HepG2 (cell line): ENCODE results near the gene PLSCR4. TPM values are rescaled to one million over a fixed set of nuclear protein-coding genes. Genes with fewer than 3 reads are reported as not detected.

Experiments used
- ATAC-seq: fragments of 200-7000 bp; cut with Tn5 transposase; 3 replicates; pipeline ENCODE4 v1.9.1; 2020; ENCODE audit warnings: mild to moderate bottlenecking, moderate library complexity
- BruUV-seq: library from RNA; stranded (reverse); fragments of 400-500 nt; replicated peaks from 2 replicates; lab custom pipeline; 2021; lab: Mats Ljungman, UMichigan
- CTCF ChIA-PET: fragments of 300-600 bp; formaldehyde crosslinking; extraction: SDS; loops from one replicate; lab custom pipeline; 2021; ENCODE audit warnings: low total read pairs, inconsistent platforms, low intra/inter-chr PET ratio; lab: Yijun Ruan, JAX
- POLR2A ChIA-PET: fragments of 350-600 bp; sonication (Branson Sonifier 250); formaldehyde crosslinking; loops from one replicate; lab custom pipeline; 2020; ENCODE audit warnings: antibody characterized with exemption, inconsistent platforms; lab: Yijun Ruan, JAX
- DNase-seq: peaks from one replicate; pipeline ENCODE4 v3.0.0-alpha.2; 2015; ENCODE audit warnings: low spot score
- FAIRE-seq: peaks from 3 replicates; lab custom pipeline; 2011; peaks lifted over from hg19 to GRCh38; lab: Jason Lieb, UNC
- H2AFZ ChIP-seq: one replicate; pipeline ENCODE4 v1.6.1; 2011; ENCODE audit warnings: low read length, inconsistent platforms
- H3K27ac ChIP-seq: fragments of 300-600 bp; 3 replicates; pipeline ENCODE4 v1.8.0; 2011; ENCODE audit warnings: mixed run types, mild to moderate bottlenecking, mixed read lengths, low read length, inconsistent platforms; ENCODE audit not compliant: insufficient read depth; ENCODE audit errors: extremely low read length
- H3K27me3 ChIP-seq, 2 experiments: fragments of 200-600 bp in 1 of 2; 2 replicates in 1 of 2; 3 replicates in 1 of 2; pipeline versions ENCODE4 v1.6.0 to v1.8.0; 2011; ENCODE audit warnings: low read length in 2 of 2, mild to moderate bottlenecking in 2 of 2, moderate library complexity in 2 of 2, inconsistent platforms in 1 of 2; ENCODE audit not compliant: insufficient read depth in 2 of 2, control insufficient read depth in 1 of 2
- H3K36me3 ChIP-seq, 2 experiments: fragments of 200-600 bp in 1 of 2; replicated peaks in 1 of 2; 2 replicates in 1 of 2; 3 replicates in 1 of 2; pipeline versions ENCODE4 v1.5.1 to v1.8.0; 2011; ENCODE audit warnings: low read length in 2 of 2, inconsistent platforms in 1 of 2; ENCODE audit not compliant: insufficient read depth in 2 of 2, control insufficient read depth in 1 of 2
- H3K4me1 ChIP-seq: 2 replicates; pipeline ENCODE4 v1.5.1; 2012; ENCODE audit warnings: low read length, inconsistent platforms; ENCODE audit not compliant: insufficient read depth
- H3K4me2 ChIP-seq: 2 replicates; pipeline ENCODE4 v1.6.0; 2011; ENCODE audit warnings: low read depth, low read length, inconsistent platforms
- H3K4me3 ChIP-seq, 3 experiments: fragments of 200-600 bp in 1 of 3; sonication (generic), shearing (Covaris generic) in 1 of 3; replicated peaks in 1 of 3; 2 replicates each; pipeline ENCODE4 v1.5.1; 2011 to 2016; ENCODE audit warnings: low read length in 3 of 3, inconsistent platforms in 2 of 3, low read depth in 2 of 3, mild to moderate bottlenecking in 2 of 3, control low read depth in 1 of 3, mixed read lengths in 1 of 3; ENCODE audit not compliant: insufficient read depth in 1 of 3
- H3K79me2 ChIP-seq: one replicate; pipeline ENCODE4 v1.6.1; 2011; ENCODE audit warnings: low read length, inconsistent platforms; ENCODE audit not compliant: insufficient read depth
- H3K9ac ChIP-seq: 2 replicates; pipeline ENCODE4 v1.6.0; 2011; ENCODE audit warnings: mild to moderate bottlenecking, low read depth, low read length, inconsistent platforms; ENCODE audit not compliant: insufficient read depth
- H3K9me3 ChIP-seq: 2 replicates; pipeline ENCODE4 v1.5.1; 2012; ENCODE audit warnings: mild to moderate bottlenecking, low read length
- H4K20me1 ChIP-seq: 2 replicates; pipeline ENCODE4 v1.6.0; 2011; ENCODE audit warnings: inconsistent platforms, mild to moderate bottlenecking, low read length, moderate library complexity; ENCODE audit not compliant: insufficient read depth
- PHB2 ChIP-seq: fragments of 450-650 bp; IDR thresholded peaks from 2 replicates; pipeline ENCODE4 v1.6.1; 2018; ENCODE audit not compliant: partially characterized antibody
- RAD21 ChIP-seq: fragments of 450-650 bp; formaldehyde crosslinking; IDR thresholded peaks from 2 replicates; pipeline ENCODE4 v1.5.0; 2020; ENCODE audit warnings: mild to moderate bottlenecking
- RERE ChIP-seq: IDR thresholded peaks from 2 replicates; pipeline ENCODE4 v1.6.1; 2016; ENCODE audit warnings: low read depth, missing genetic modification reagents, missing compliant biosample characterization
- RORA ChIP-seq: sonication (generic); formaldehyde crosslinking; IDR thresholded peaks from 2 replicates; pipeline ENCODE4 v1.5.0; 2020; ENCODE audit warnings: mild to moderate bottlenecking, missing genetic modification reagents, moderate library complexity
- ZBTB3 ChIP-seq: sonication (generic); formaldehyde crosslinking; IDR thresholded peaks from 2 replicates; pipeline ENCODE4 v1.4.0; 2020; ENCODE audit warnings: low read depth, mild to moderate bottlenecking, moderate library complexity, missing genetic modification reagents, borderline replicate concordance
- ZBTB39 ChIP-seq: sonication (generic); formaldehyde crosslinking; IDR thresholded peaks from 2 replicates; pipeline ENCODE4 v1.5.0; 2020; ENCODE audit warnings: missing genetic modification reagents
- ZNF142 ChIP-seq: sonication (generic); formaldehyde crosslinking; IDR thresholded peaks from 2 replicates; pipeline ENCODE4 v1.4.0; 2020; ENCODE audit warnings: missing genetic modification reagents
- ZNF264 ChIP-seq: sonication (generic); formaldehyde crosslinking; IDR thresholded peaks from 2 replicates; pipeline ENCODE4 v1.4.0; 2020; ENCODE audit warnings: missing genetic modification reagents
- ZNF329 ChIP-seq: sonication (generic); formaldehyde crosslinking; IDR thresholded peaks from 2 replicates; pipeline ENCODE4 v1.9.0; 2021; ENCODE audit warnings: low read depth, mild to moderate bottlenecking, missing genetic modification reagents
- ZNF772 ChIP-seq: sonication (generic); formaldehyde crosslinking; IDR thresholded peaks from 2 replicates; pipeline ENCODE4 v1.5.0; 2020; ENCODE audit warnings: mild to moderate bottlenecking, missing genetic modification reagents
- WGBS: methylation state at CpG from one replicate; pipeline ENCODE4 v1.1.6; 2017; ENCODE audit warnings: low lambda C conversion rate; 5-methylcytosine and 5-hydroxymethylcytosine counted together
- in situ Hi-C: cut with HindIII; loops from 2 replicates; pipeline ENCODE4 v1.10.0; 2017; ENCODE audit warnings: low pct_unique_long_range_greater_than_20kb; ENCODE audit not compliant: extremely low pct_ligation_motif_present
- intact Hi-C: fragments of 100-400 bp; cut with micrococcal nuclease; formaldehyde crosslinking; loops from one replicate; pipeline ENCODE4 v1.10.0; 2022; ENCODE audit not compliant: unreplicated experiment
- polyA plus RNA-seq, 8 experiments: library from polyadenylated mRNA; depleted of rRNA in 3 of 8; stranded (reverse) in 7 of 8; unstranded in 1 of 8; fragments of >200 nt; fragmentation: Illumina TruSeq in 4 of 8; extraction: Trizol in 4 of 8; gene quantifications; 2 replicates each; pipeline versions ENCODE4 v1.2.1 to v1.2.3, GENCODE V29; 2011 to 2016; ENCODE audit warnings: low read depth in 4 of 8, missing spikeins in 1 of 8, mixed read lengths in 1 of 8; ENCODE audit not compliant: insufficient read depth in 1 of 8
- total RNA-seq, 5 experiments: library from RNA; depleted of rRNA; stranded (reverse); fragments of >200 nt; fragmentation: Illumina TruSeq; extraction: Trizol; gene quantifications; 2 replicates each; pipeline ENCODE4 v1.2.3, GENCODE V29; 2016; ENCODE audit warnings: low read depth in 1 of 5

PLSCR4 gene
- total and polyA plus RNA-seq, 2 of the 13 experiments (the other 11 are each of a cell fraction or from before 2014, with no cell fraction given) = 1.5 to 59.0 TPM

GRCh38 chr3:146178006-146178689 is 72.8 kb downstream of the PLSCR4 start:
- H3K4me1 ChIP-seq = 0 out of 2 replicates have a peak, but pooled peaks cover 4% of the 10 kb centered on the region
- intact Hi-C loops = loop anchor here (10.0 kb wide), 1 partner anchor 1853 kb away; no protein-coding TSS in a partner anchor
- no peaks in the 10 kb centered on the region for H3K27me3 ChIP-seq
- DNase-seq (no peak), ATAC-seq (no peak), FAIRE-seq (no peak)
- H3K9ac ChIP-seq = no peak overlapping the region
- H3K79me2 ChIP-seq = no peaks in the 10 kb centered on the region
- POLR2A ChIA-PET = no interaction called here
- no peaks in the 10 kb centered on the region for H3K36me3 ChIP-seq
- peak overlapping the region; percentile 10; the same call in 1 of the 2 replicates for H3K4me2 ChIP-seq
- H2AFZ ChIP-seq = no peak overlapping the region
- CTCF ChIA-PET = no interaction called here
- H3K27ac ChIP-seq = no peak overlapping the region
- no peaks in the 10 kb centered on the region for H4K20me1 ChIP-seq
- WGBS = 48% methylated on average over 6 of the region's 6 CpGs
- no peaks in the 10 kb centered on the region for H3K9me3 ChIP-seq
- no TSS peak for BruUV-seq
- no peak overlapping the region for H3K4me3 ChIP-seq
- in situ Hi-C loops = loop anchor here (25.0 kb wide), 1 partner anchor 391 kb away; no protein-coding TSS in a partner anchor
- no peak for TF ChIP-seq ZBTB39 (CRISPR knock-in tag)
- no peak for TF ChIP-seq RERE (CRISPR knock-in tag)
- TF ChIP-seq ZNF264 = no peak
- no peak for TF ChIP-seq RORA (CRISPR knock-in tag)
- no peak for TF ChIP-seq ZNF772 (CRISPR knock-in tag)
- no peak for TF ChIP-seq ZNF142 (CRISPR knock-in tag)
- TF ChIP-seq ZBTB3 (CRISPR knock-in tag) = no peak
- no peak for TF ChIP-seq RAD21 (CRISPR knock-in tag)
- no peak for TF ChIP-seq ZNF329 (CRISPR knock-in tag)
- no peak for TF ChIP-seq PHB2
